Measurements from ENCODE around the gene TNFRSF14. TPM values are rescaled to one million over a fixed set of nuclear protein-coding genes. Genes with fewer than 3 reads are reported as not detected.
"Not testable (repeated sequence)": the region's sequence is repeated elsewhere in the genome, so short reads cannot be mapped to it uniquely, and the experiment has no call there.

The TNFRSF14 gene
- total RNA-seq, 2 experiments from 2014 or later: 120 to 123 TPM

GRCh38 chr1:2551544-2551943 lies 4.6 kb upstream of the TNFRSF14 start:
- peaks cover 29% of the 10 kb centered on the region for H3K4me1 Mint-ChIP-seq (ENCODE audit: low read depth)
- CTCF ChIA-PET: interaction anchor here (0.6 to 0.7 kb wide), 2 partner anchors 10 to 34 kb away, joined by 3 read pairs; no protein-coding TSS in a partner anchor
- H3K9me3 Mint-ChIP-seq; DNase-seq; H3K36me3 Mint-ChIP-seq (ENCODE audit: low read depth); H3K27me3 Mint-ChIP-seq (ENCODE audit: low read depth); intact Hi-C loops (cut with micrococcal nuclease); H3K27ac Mint-ChIP-seq; H3K4me3 Mint-ChIP-seq: not testable (repeated sequence)

- CTCF ChIA-PET: interaction anchor here (0.7 kb wide), 1 partner anchor 33 kb away, joined by 3 read pairs; no protein-coding TSS in a partner anchor
- intact Hi-C loops (cut with micrococcal nuclease): no loop called here
- Mint-ChIP-seq H3K27me3 (ENCODE audit: low read depth) (no peaks in the 10 kb centered on the region), H3K9me3 (no peaks in the 10 kb centered on the region), H3K4me1 (ENCODE audit: low read depth) (peaks cover 30% of the 10 kb centered on the region), H3K27ac (no peak overlapping the region), H3K36me3 (ENCODE audit: low read depth) (peaks cover 8% of the 10 kb centered on the region), H3K4me3 (no peak overlapping the region)
- DNase-seq: no peak
Observed at GRCh38 chr1:2552189-2552588, 4.0 kb upstream of the TNFRSF14 start.

GRCh38 chr1:2553076-2553475 lies 3.1 kb upstream of the TNFRSF14 start:
- H3K4me3 Mint-ChIP-seq; intact Hi-C loops (cut with micrococcal nuclease); H3K36me3 Mint-ChIP-seq (ENCODE audit: low read depth); DNase-seq; CTCF ChIA-PET; H3K27me3 Mint-ChIP-seq (ENCODE audit: low read depth); H3K9me3 Mint-ChIP-seq: not testable (repeated sequence)
- peak overlapping the region; percentile 46 for H3K27ac Mint-ChIP-seq
- peaks cover 36% of the 10 kb centered on the region for H3K4me1 Mint-ChIP-seq (ENCODE audit: low read depth)

- intact Hi-C loops (cut with micrococcal nuclease): loop anchor here (2.0 kb wide), 1 partner anchor 233 kb away; no protein-coding TSS in a partner anchor
- CTCF ChIA-PET: no interaction called here
- Mint-ChIP-seq H3K4me1 (ENCODE audit: low read depth) (peaks cover 37% of the 10 kb centered on the region), H3K9me3 (no peaks in the 10 kb centered on the region), H3K27me3 (ENCODE audit: low read depth) (no peaks in the 10 kb centered on the region), H3K4me3 (no peak overlapping the region), H3K36me3 (ENCODE audit: low read depth) (peaks cover 11% of the 10 kb centered on the region), H3K27ac (peak overlapping the region; percentile 99)
- DNase-seq: no peak
Observed at GRCh38 chr1:2553871-2554620, 2.1 kb upstream of the TNFRSF14 start.

- Mint-ChIP-seq H3K4me1 (ENCODE audit: low read depth) (peaks cover 36% of the 10 kb centered on the region), H3K36me3 (ENCODE audit: low read depth) (peaks cover 11% of the 10 kb centered on the region), H3K9me3 (no peaks in the 10 kb centered on the region), H3K4me3 (peak overlapping the region; percentile 93), H3K27ac (peak overlapping the region; percentile 99), H3K27me3 (ENCODE audit: low read depth) (no peaks in the 10 kb centered on the region)
- peak; percentile 76 for DNase-seq
- CTCF ChIA-PET: interaction anchor here (2.0 to 2.4 kb wide), 2 partner anchors 23 to 28 kb away, joined by 9 to 11 read pairs; no protein-coding TSS in a partner anchor
- intact Hi-C loops (cut with micrococcal nuclease): loop anchor here (1.0 to 2.0 kb wide), 2 partner anchors 87 to 232 kb away; no protein-coding TSS in a partner anchor
Observed at GRCh38 chr1:2554621-2555387, 1.4 kb upstream of the TNFRSF14 start.

- Mint-ChIP-seq H3K36me3 (ENCODE audit: low read depth) (peaks cover 11% of the 10 kb centered on the region), H3K4me1 (ENCODE audit: low read depth) (peaks cover 35% of the 10 kb centered on the region), H3K9me3 (no peaks in the 10 kb centered on the region), H3K27ac (peak overlapping the region; percentile 99), H3K27me3 (ENCODE audit: low read depth) (no peaks in the 10 kb centered on the region), H3K4me3 (peak overlapping the region; percentile 93)
- intact Hi-C loops (cut with micrococcal nuclease): loop anchor here (1.0 to 2.0 kb wide), 4 partner anchors 23 to 231 kb away; no protein-coding TSS in a partner anchor
- CTCF ChIA-PET: interaction anchor here (0.7 to 2.4 kb wide), 6 partner anchors 9 to 30 kb away, joined by 3 to 11 read pairs (median 5); partner anchors contain the start of gene PRXL2B
- peak; percentile 91 for DNase-seq
Observed at GRCh38 chr1:2555634-2556276, 416 bp upstream of the TNFRSF14 start.

- intact Hi-C loops (cut with micrococcal nuclease): loop anchor here (1.0 kb wide), 2 partner anchors 21 to 28 kb away; no protein-coding TSS in a partner anchor
- H3K27me3 Mint-ChIP-seq (ENCODE audit: low read depth): no peaks in the 10 kb centered on the region
- peaks cover 31% of the 10 kb centered on the region for H3K4me1 Mint-ChIP-seq (ENCODE audit: low read depth)
- peaks cover 11% of the 10 kb centered on the region for H3K36me3 Mint-ChIP-seq (ENCODE audit: low read depth)
- peak overlapping the region; percentile 93 for H3K4me3 Mint-ChIP-seq
- CTCF ChIA-PET: interaction anchor here (0.8 to 2.4 kb wide), 5 partner anchors 10 to 29 kb away, joined by 4 to 11 read pairs (median 5); partner anchors contain the start of gene PRXL2B
- H3K9me3 Mint-ChIP-seq: no peaks in the 10 kb centered on the region
- peak overlapping the region; percentile 99 for H3K27ac Mint-ChIP-seq
- peak; percentile 56 for DNase-seq
Observed at GRCh38 chr1:2556678-2557481, 709 bp downstream of the TNFRSF14 start.

- H3K27me3 Mint-ChIP-seq (ENCODE audit: low read depth): no peaks in the 10 kb centered on the region
- H3K4me3 Mint-ChIP-seq: peak overlapping the region; percentile 93
- DNase-seq: no peak
- peaks cover 11% of the 10 kb centered on the region for H3K36me3 Mint-ChIP-seq (ENCODE audit: low read depth)
- CTCF ChIA-PET: interaction anchor here (2.4 kb wide), 1 partner anchor 25 kb away, joined by 11 read pairs; no protein-coding TSS in a partner anchor
- intact Hi-C loops (cut with micrococcal nuclease): no loop called here
- peaks cover 31% of the 10 kb centered on the region for H3K4me1 Mint-ChIP-seq (ENCODE audit: low read depth)
- peak overlapping the region; percentile 99 for H3K27ac Mint-ChIP-seq
- no peaks in the 10 kb centered on the region for H3K9me3 Mint-ChIP-seq
Observed at GRCh38 chr1:2557482-2558400, 1.6 kb downstream of the TNFRSF14 start.

- no peaks in the 10 kb centered on the region for H3K27me3 Mint-ChIP-seq (ENCODE audit: low read depth)
- no peak for DNase-seq
- H3K4me1 Mint-ChIP-seq (ENCODE audit: low read depth): peaks cover 31% of the 10 kb centered on the region
- H3K27ac Mint-ChIP-seq: peak overlapping the region; percentile 99
- no peaks in the 10 kb centered on the region for H3K9me3 Mint-ChIP-seq
- CTCF ChIA-PET: no interaction called here
- intact Hi-C loops (cut with micrococcal nuclease): no loop called here
- peaks cover 11% of the 10 kb centered on the region for H3K36me3 Mint-ChIP-seq (ENCODE audit: low read depth)
- H3K4me3 Mint-ChIP-seq: peak overlapping the region; percentile 58
Observed at GRCh38 chr1:2558420-2558819, 2.2 kb downstream of the TNFRSF14 start.

- intact Hi-C loops (cut with micrococcal nuclease): no loop called here
- H3K4me3 Mint-ChIP-seq: no peak overlapping the region
- H3K4me1 Mint-ChIP-seq (ENCODE audit: low read depth): peaks cover 30% of the 10 kb centered on the region
- DNase-seq: no peak
- H3K27ac Mint-ChIP-seq: peak overlapping the region; percentile 65
- CTCF ChIA-PET: no interaction called here
- H3K9me3 Mint-ChIP-seq: no peaks in the 10 kb centered on the region
- no peaks in the 10 kb centered on the region for H3K27me3 Mint-ChIP-seq (ENCODE audit: low read depth)
- peaks cover 12% of the 10 kb centered on the region for H3K36me3 Mint-ChIP-seq (ENCODE audit: low read depth)
Observed at GRCh38 chr1:2558861-2559260, 2.7 kb downstream of the TNFRSF14 start.

Data from activated naive CD4-positive, alpha-beta T cell treated with anti-CD3 and anti-CD28 coated beads for 36 hours (primary cell).